K562 (cell line): ENCODE data around the gene WWOX. TPM values are rescaled to one million over a fixed set of nuclear protein-coding genes. Genes with fewer than 3 reads are reported as not detected.

ENCODE experiments used
- ATAC-seq: fragments of 200-7000 bp; cut with Tn5 transposase; 3 replicates; pipeline ENCODE4 v1.9.1; 2020; ENCODE audit warnings: moderate library complexity
- BruUV-seq: library from RNA; stranded (reverse); fragments of 400-500 nt; replicated peaks from 2 replicates; lab custom pipeline; 2021; lab: Mats Ljungman, UMichigan
- CTCF ChIA-PET: fragments of 300-600 bp; formaldehyde crosslinking; extraction: SDS; loops from one replicate; lab custom pipeline; 2021; ENCODE audit warnings: low intra/inter-chr PET ratio; lab: Yijun Ruan, JAX
- POLR2A ChIA-PET: fragments of 300-600, 350-650 bp; sonication (Branson Sonifier 250); formaldehyde crosslinking; extraction: SDS; loops from one replicate; lab custom pipeline; 2021; ENCODE audit warnings: antibody characterized with exemption, inconsistent platforms; lab: Yijun Ruan, JAX
- DNase-seq, 4 experiments: peaks; one replicate each; pipeline versions ENCODE4 v3.0.0 to v3.0.0-alpha.2; 2011 to 2018; ENCODE audit warnings: low spot score in 3 of 4, mixed read lengths in 3 of 4; ENCODE audit errors: extremely low read depth in 1 of 4
- FAIRE-seq: peaks from 2 replicates; lab custom pipeline; 2011; peaks lifted over from hg19 to GRCh38; lab: Jason Lieb, UNC
- H2AFZ ChIP-seq: 2 replicates; pipeline ENCODE4 v1.6.0; 2011; ENCODE audit warnings: low read depth, low read length, control low read depth, inconsistent platforms
- H3K27ac ChIP-seq: fragments of 200-600 bp; 3 replicates; pipeline ENCODE4 v1.8.0; 2011; ENCODE audit warnings: low read depth, mild to moderate bottlenecking, control low read depth, inconsistent platforms, low read length, moderate library complexity, mixed read lengths; ENCODE audit errors: extremely low read depth
- H3K27me3 ChIP-seq, 2 experiments: fragments of 300-600 bp in 1 of 2; 2 replicates in 1 of 2; 3 replicates in 1 of 2; pipeline versions ENCODE4 v1.6.0 to v1.8.0; 2011; ENCODE audit warnings: inconsistent platforms in 2 of 2, low read length in 2 of 2, mild to moderate bottlenecking in 1 of 2, mixed read lengths in 1 of 2, moderate library complexity in 1 of 2; ENCODE audit not compliant: control insufficient read depth in 2 of 2, insufficient read depth in 2 of 2
- H3K36me3 ChIP-seq: fragments of 300-600 bp; 3 replicates; pipeline ENCODE4 v1.8.0; 2011; ENCODE audit warnings: mild to moderate bottlenecking, low read length, inconsistent platforms; ENCODE audit not compliant: control insufficient read depth, insufficient read depth
- H3K4me1 ChIP-seq, 2 experiments: fragments of 200-600 bp in 1 of 2; replicated peaks in 1 of 2; 2 replicates in 1 of 2; 3 replicates in 1 of 2; pipeline versions ENCODE4 v1.5.1 to v1.8.0; 2011; ENCODE audit warnings: inconsistent platforms in 2 of 2, low read length in 2 of 2, mild to moderate bottlenecking in 1 of 2, mixed read lengths in 1 of 2, moderate library complexity in 1 of 2; ENCODE audit not compliant: control insufficient read depth in 2 of 2, insufficient read depth in 2 of 2
- H3K4me2 ChIP-seq: 2 replicates; pipeline ENCODE4 v1.6.1; 2011; ENCODE audit warnings: low read length, control low read depth, inconsistent platforms, mixed read lengths; ENCODE audit not compliant: insufficient read depth
- H3K4me3 ChIP-seq: fragments of 200-600 bp; sonication (generic), shearing (Covaris generic); 2 replicates; pipeline ENCODE4 v1.5.1; 2016; ENCODE audit warnings: control low read depth, inconsistent platforms
- H3K79me2 ChIP-seq: fragments of 200-600 bp; 3 replicates; pipeline ENCODE4 v1.8.0; 2011; ENCODE audit warnings: low read length, inconsistent platforms; ENCODE audit not compliant: control insufficient read depth, insufficient read depth
- H3K9ac ChIP-seq, 2 experiments: 2 replicates each; pipeline versions ENCODE4 v1.6.0 to v1.6.1; 2011; ENCODE audit warnings: low read depth in 2 of 2, low read length in 2 of 2, control low read depth in 1 of 2, inconsistent platforms in 1 of 2, mild to moderate bottlenecking in 1 of 2, mixed read lengths in 1 of 2; ENCODE audit not compliant: insufficient read depth in 1 of 2
- H3K9me1 ChIP-seq: one replicate; pipeline ENCODE4 v1.6.0; 2011; ENCODE audit warnings: inconsistent platforms, mild to moderate bottlenecking, low read length, moderate library complexity; ENCODE audit not compliant: control insufficient read depth, insufficient read depth
- H3K9me3 ChIP-seq: replicated peaks from 2 replicates; pipeline ENCODE4 v1.5.1; 2011; ENCODE audit warnings: low read depth, low read length, inconsistent platforms; ENCODE audit not compliant: control insufficient read depth, insufficient read depth
- H4K20me1 ChIP-seq: replicated peaks from 2 replicates; pipeline ENCODE4 v1.6.1; 2011; ENCODE audit warnings: low read length, inconsistent platforms, mixed read lengths; ENCODE audit not compliant: control insufficient read depth, insufficient read depth
- GTF2A2 ChIP-seq: IDR thresholded peaks from 2 replicates; pipeline ENCODE4 v1.6.1; 2016; ENCODE audit warnings: mild to moderate bottlenecking, missing genetic modification characterization, missing compliant biosample characterization
- SMAD3 ChIP-seq: fragments of 450-650 bp; formaldehyde crosslinking; conservative IDR thresholded peaks from 2 replicates; pipeline ENCODE4 v1.4.0; 2020; ENCODE audit warnings: mild to moderate bottlenecking
- TBP ChIP-seq: optimal IDR thresholded peaks from 2 replicates; pipeline ENCODE3; 2011; ENCODE audit warnings: low read depth, low read length, improper control_type of control experiment
- TSHZ1 ChIP-seq: fragments of 250-450 bp; sonication (Bioruptor Pico); IDR thresholded peaks from 2 replicates; pipeline ENCODE4 v1.4.0; 2020; ENCODE audit warnings: mild to moderate bottlenecking, moderate library complexity
- ZBTB7A ChIP-seq: IDR thresholded peaks from 2 replicates; pipeline ENCODE4 v1.6.1; 2011; ENCODE audit warnings: low read depth, mild to moderate bottlenecking, low read length, moderate library complexity, borderline replicate concordance; ENCODE audit not compliant: control insufficient read depth
- ZNF143 ChIP-seq: sonication (generic); formaldehyde crosslinking; IDR thresholded peaks from 2 replicates; pipeline ENCODE4 v1.9.0; 2022; ENCODE audit warnings: mild to moderate bottlenecking, missing genetic modification reagents
- ZNF589 ChIP-seq: fragments of 200-800 bp; sonication (Bioruptor generic); IDR thresholded peaks from 2 replicates; pipeline ENCODE4 v1.6.1; 2016; ENCODE audit warnings: low read depth, missing genetic modification characterization, missing compliant biosample characterization
- WGBS: fragments of 100-300 bp; shearing (Covaris generic); methylation state at CpG from one replicate; pipeline ENCODE4 v1.1.6; 2016; ENCODE audit warnings: low coverage, mixed read lengths; ENCODE audit not compliant: insufficient coverage; ENCODE audit errors: missing lambda C conversion rate; 5-methylcytosine and 5-hydroxymethylcytosine counted together
- in situ Hi-C: fragments of 300-500 bp; cut with MboI; formaldehyde crosslinking; loops from 4 replicates; pipeline ENCODE4 v1.15.0; 2018; ENCODE audit warnings: inconsistent platforms, mixed read lengths
- intact Hi-C: fragments of 100-400 bp; cut with micrococcal nuclease; formaldehyde crosslinking; loops from 2 replicates; pipeline ENCODE4 v1.14.2; 2022
- polyA plus RNA-seq, 8 experiments: library from polyadenylated mRNA; depleted of rRNA in 4 of 8; stranded (reverse) in 5 of 8; unstranded in 3 of 8; fragments of >200 nt; fragmentation: Nextera tagmentation in 2 of 8; fragmentation: Illumina TruSeq in 1 of 8; extraction: Ambion mirVana in 2 of 8; extraction: Trizol in 1 of 8; gene quantifications; 2 replicates each; pipeline versions ENCODE4 v1.2.1 to v1.2.3, GENCODE V29; 2011 to 2014; ENCODE audit warnings: inconsistent platforms in 1 of 8, missing spikeins in 1 of 8
- total RNA-seq, 7 experiments: library from RNA; depleted of rRNA in 6 of 7; stranded (reverse); fragments of >200 nt in 6 of 7; fragmentation: Illumina TruSeq in 2 of 7; extraction: Trizol in 2 of 7; gene quantifications; 2 replicates each; pipeline versions ENCODE4 v1.2.1 to v1.2.3, GENCODE V29; 2011 to 2021; ENCODE audit warnings: low replicate concordance in 1 of 7

WWOX gene
- total and polyA plus RNA-seq, 9 of the 15 experiments (the other 6 are each of a cell fraction or from before 2014, with no cell fraction given), result 1.6 to 22.7 (median 8.1) TPM

GRCh38 chr16:78134944-78135619 lies 35.6 kb downstream of the WWOX start:
- DNase-seq (no peak), FAIRE-seq (no peak), ATAC-seq (no peak)
- Histone ChIP-seq H3K4me1 (no peaks in the 10 kb centered on the region), H3K9me3 (no peaks in the 10 kb centered on the region), H4K20me1 (no peaks in the 10 kb centered on the region; the same call in 1 of the 2 replicates), H2AFZ (no peak overlapping the region), H3K9me1 (no peaks in the 10 kb centered on the region), H3K79me2 (no peaks in the 10 kb centered on the region), H3K27ac (no peak overlapping the region), H3K36me3 (no peaks in the 10 kb centered on the region), H3K4me2 (no peak overlapping the region), H3K9ac (no peak overlapping the region), H3K27me3 (peaks cover 4% of the 10 kb centered on the region in 2 experiments; a peak in 2 of 5 replicates), H3K4me3 (no peak overlapping the region)
- intact Hi-C loops, result no loop called here
- in situ Hi-C loops, result no loop called here
- no TSS peak for BruUV-seq
- CTCF ChIA-PET, result no interaction called here
- POLR2A ChIA-PET, result no interaction called here
- no peak for TF ChIP-seq ZBTB7A
- no peak for TF ChIP-seq TBP
- TF ChIP-seq SMAD3 (CRISPR knock-in tag), result no peak
- TF ChIP-seq TSHZ1, result no peak
- no peak for TF ChIP-seq ZNF589 (CRISPR knock-in tag)
- no peak for TF ChIP-seq ZNF143 (CRISPR knock-in tag)
- TF ChIP-seq GTF2A2 (tag), result no peak
- 4% methylated on average over 7 of the region's 7 CpGs for WGBS
